ENCODE results near the gene GTPBP4. TPM values are rescaled to one million over a fixed set of nuclear protein-coding genes. Genes with fewer than 3 reads are reported as not detected.

GTPBP4 gene
- total and polyA plus RNA-seq, 11 donors, result 13.3 to 52.0 (median 28.8) TPM

GRCh38 chr10:964988-965417, 23.2 kb upstream of the GTPBP4 start:
- Histone ChIP-seq H3K27ac (no peak overlapping the region), H3K9me3 (no peaks in the 10 kb centered on the region), H3K36me3 (no peaks in the 10 kb centered on the region), H3K27me3 (no peaks in the 10 kb centered on the region), H3K4me3 (no peak overlapping the region), H3K4me1 (peaks cover 0 to 2% (median 0%) of the 10 kb centered on the region in 12 donors)
- ATAC-seq (no peak), DNase-seq (no peak)
- WGBS, 4 donors, result 86 to 90% (median 88%) methylated on average over 12 to 20 of the region's 20 CpGs
- intact Hi-C loops (cut with DNase I), result no loop called here
- TF ChIP-seq CTCF (IDR thresholded peaks at IDR 0.05), result no peak
- no peak for TF ChIP-seq POLR2A (IDR thresholded peaks at IDR 0.05)

DNA sequence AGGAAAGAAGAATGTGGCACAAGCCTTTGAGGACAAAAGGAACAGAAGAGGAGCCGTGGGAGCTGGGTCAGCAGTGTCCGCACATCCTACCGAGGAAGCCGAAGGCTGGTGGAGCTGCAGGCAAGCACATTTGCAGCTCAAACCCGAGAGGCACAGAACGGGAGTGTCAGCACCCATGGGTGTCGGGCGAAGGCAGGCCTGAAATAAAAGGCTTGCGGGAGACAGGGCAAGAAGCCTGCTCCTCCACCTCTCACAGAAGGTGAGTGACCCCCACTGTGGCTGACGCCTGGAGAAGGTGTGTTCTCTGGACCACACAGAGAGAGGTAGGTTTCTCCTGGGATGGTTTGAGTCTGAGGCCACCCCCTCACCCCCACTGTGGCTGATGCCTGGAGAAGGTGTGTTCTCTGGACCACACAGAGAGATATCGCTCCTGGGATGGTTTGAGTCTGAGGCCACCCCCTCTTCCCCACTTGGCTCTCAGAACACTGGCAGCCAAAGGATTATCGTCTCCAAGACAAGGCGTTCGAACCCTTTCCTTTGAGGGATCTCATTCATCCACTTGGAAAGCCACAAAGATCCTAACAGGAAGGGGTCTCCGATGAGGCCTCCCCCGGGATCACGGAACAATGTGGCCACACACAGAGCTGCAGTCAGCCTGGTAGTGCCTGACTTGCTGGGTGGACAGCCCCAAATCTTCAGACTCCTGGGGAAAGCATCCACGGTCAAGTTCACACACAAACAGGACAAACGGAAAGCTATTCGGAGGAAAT, 21.6 kb upstream of the GTPBP4 start:
- H3K9me3 ChIP-seq, result no peaks in the 10 kb centered on the region
- no peaks in the 10 kb centered on the region for H3K27me3 ChIP-seq
- intact Hi-C loops (cut with DNase I), result no loop called here
- ATAC-seq (no peak), DNase-seq (no peak)
- H3K27ac ChIP-seq, result no peak overlapping the region
- H3K36me3 ChIP-seq, result no peaks in the 10 kb centered on the region
- WGBS, 4 donors, result 83 to 85% (median 84%) methylated on average over 18 to 20 of the region's 20 CpGs
- TF ChIP-seq POLR2A (IDR thresholded peaks at IDR 0.05), result no peak
- TF ChIP-seq CTCF (IDR thresholded peaks at IDR 0.05), result no peak
- peaks cover 0 to 12% (median 0%) of the 10 kb centered on the region in 12 donors for H3K4me1 ChIP-seq
- H3K4me3 ChIP-seq, result no peak overlapping the region

DNA sequence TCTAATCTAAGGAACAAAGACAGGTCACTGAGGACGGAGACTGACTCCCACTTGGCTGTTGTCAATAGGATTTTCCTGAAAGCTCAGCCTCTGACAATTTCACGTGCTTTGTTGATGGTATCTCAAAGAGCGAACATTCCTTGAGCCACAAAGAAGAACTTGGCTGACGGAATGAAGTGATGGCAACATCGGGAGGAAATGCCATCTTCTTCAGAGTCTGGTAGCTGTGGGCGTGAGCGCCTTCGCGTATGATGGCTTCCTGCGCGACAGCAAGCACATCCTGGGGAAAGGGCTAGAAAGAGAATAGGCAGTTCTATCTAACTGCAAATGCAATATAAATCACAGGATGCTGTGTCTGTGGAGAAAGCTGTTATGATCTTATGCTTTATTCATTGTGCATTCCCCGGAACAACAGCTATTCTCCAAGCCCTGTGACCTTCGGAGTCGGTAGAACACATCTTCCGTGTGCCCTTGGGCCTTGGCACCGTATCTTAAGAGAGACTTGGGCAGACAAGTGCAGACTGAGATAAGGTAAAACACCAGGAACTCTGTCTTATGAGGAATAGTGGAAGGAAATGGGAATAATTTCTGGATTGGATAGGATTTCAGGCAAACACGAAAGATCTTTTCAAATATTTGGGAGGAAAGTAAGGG, 19.6 kb upstream of the GTPBP4 start:
- H3K27ac ChIP-seq, result no peak overlapping the region
- WGBS, 4 donors, result 59 to 66% (median 63%) methylated on average over 17 of the region's 17 CpGs
- H3K27me3 ChIP-seq, result no peaks in the 10 kb centered on the region
- no peaks in the 10 kb centered on the region for H3K9me3 ChIP-seq
- no peak for TF ChIP-seq CTCF (IDR thresholded peaks at IDR 0.05)
- no peak for TF ChIP-seq POLR2A (IDR thresholded peaks at IDR 0.05)
- peaks cover 0 to 13% (median 0%) of the 10 kb centered on the region in 12 donors for H3K4me1 ChIP-seq
- H3K36me3 ChIP-seq, result no peaks in the 10 kb centered on the region
- peak in 1 of 4 donors; percentile 56 for ATAC-seq
- intact Hi-C loops (cut with DNase I), result no loop called here
- no peak for DNase-seq
- H3K4me3 ChIP-seq, result no peak overlapping the region

GRCh38 chr10:969473-970150, 18.6 kb upstream of the GTPBP4 start:
- no peak overlapping the region for H3K4me3 ChIP-seq
- H3K36me3 ChIP-seq, result no peaks in the 10 kb centered on the region
- H3K27me3 ChIP-seq, result no peaks in the 10 kb centered on the region
- ATAC-seq, result peak in 1 of 4 donors; percentile 21
- H3K4me1 ChIP-seq, result peaks cover 0 to 13% (median 0%) of the 10 kb centered on the region in 12 donors
- DNase-seq, result no peak
- TF ChIP-seq CTCF (IDR thresholded peaks at IDR 0.05) (no peak), POLR2A (IDR thresholded peaks at IDR 0.05) (no peak)
- H3K27ac ChIP-seq, result no peak overlapping the region
- no peaks in the 10 kb centered on the region for H3K9me3 ChIP-seq
- WGBS, 4 donors, result 74 to 81% (median 77%) methylated on average over 15 of the region's 15 CpGs
- intact Hi-C loops (cut with DNase I), result no loop called here
